ENCODE measurements around the gene ZC3H4. TPM values are rescaled to one million over a fixed set of nuclear protein-coding genes. Genes with fewer than 3 reads are reported as not detected.

The ZC3H4 gene
- total RNA-seq, 1 donor from 2014 or later: 68.7 TPM

- no peak for TF ChIP-seq CTCF (IDR thresholded peaks at IDR 0.05; ENCODE audit: unreplicated experiment)
- peak overlapping the region; percentile 54 for H3K4me3 Mint-ChIP-seq
- no peak overlapping the region for H3K27ac Mint-ChIP-seq
- H3K9me3 Mint-ChIP-seq: no peaks in the 10 kb centered on the region
- peaks cover 52% of the 10 kb centered on the region for H3K27me3 Mint-ChIP-seq (ENCODE audit: low read depth)
- no peaks in the 10 kb centered on the region for H3K36me3 Mint-ChIP-seq
- H3K4me1 Mint-ChIP-seq: peaks cover 11% of the 10 kb centered on the region
- no peak for DNase-seq (ENCODE audit: low spot score in 2 of 2, unreplicated experiment in 2 of 2)
Observed at GRCh38 chr19:47018923-47019322, 94.7 kb downstream of the ZC3H4 start.

Other genes with a start within 250 kb of the ZC3H4 start
- 3.4 to 3.9 TPM (median 3.9 TPM) in 3 replicates for gene NPAS1, start 93.9 kb downstream of the ZC3H4 start, total RNA-seq
- 35.4 to 38.1 TPM (median 36.2 TPM) in 3 replicates for gene TMEM160, start 65.2 kb downstream of the ZC3H4 start, total RNA-seq
- gene SAE1, start 17.1 kb upstream of the ZC3H4 start, total RNA-seq: 137 to 141 TPM (median 138 TPM) in 3 replicates
- 19.1 to 19.6 TPM (median 19.5 TPM) in 3 replicates for gene BBC3, start 117.4 kb upstream of the ZC3H4 start, total RNA-seq
- 45.6 to 49.2 TPM (median 46.8 TPM) in 3 replicates for gene CCDC9, start 142.7 kb upstream of the ZC3H4 start, total RNA-seq
- 24.4 to 25.1 TPM (median 24.6 TPM) in 3 replicates for gene INAFM1, start 161.1 kb upstream of the ZC3H4 start, total RNA-seq
- gene C5AR1, start 196.1 kb upstream of the ZC3H4 start, total RNA-seq: 0.47 to 1.2 TPM (median 0.98 TPM) in 3 replicates
- not detected in 3 replicates for gene C5AR2, start 218.4 kb upstream of the ZC3H4 start, total RNA-seq
- 31.7 to 31.9 TPM (median 31.7 TPM) in 3 replicates for gene DHX34, start 235.5 kb upstream of the ZC3H4 start, total RNA-seq